ENCODE data around the gene GTPBP2.

GRCh38 chr6:43575105-43575771 is 53.8 kb downstream of the GTPBP2 start:
- no peak for TF ChIP-seq POLR2A (IDR thresholded peaks at IDR 0.05; ENCODE audit: low read length)
- TF ChIP-seq GATA1 (IDR thresholded peaks at IDR 0.05; ENCODE audit: low read depth, low read length) = no peak

Measured in erythroblast (primary cell).